Kidney epithelial cell (primary cell): ENCODE results near the gene ARHGEF17. TPM values are rescaled to one million over a fixed set of nuclear protein-coding genes. Genes with fewer than 3 reads are reported as not detected.

Source experiments
- DNase-seq: peaks from one replicate; pipeline ENCODE4 v3.0.0-alpha.2; 2010; ENCODE audit warnings: low read depth
- H3K27me3 ChIP-seq: 2 replicates; pipeline ENCODE4 v1.6.0; 2011; ENCODE audit warnings: low read length; ENCODE audit not compliant: control insufficient read depth, insufficient read depth
- H3K36me3 ChIP-seq: 2 replicates; pipeline ENCODE4 v1.5.1; 2011; ENCODE audit warnings: low read length; ENCODE audit not compliant: control insufficient read depth, insufficient read depth
- H3K4me3 ChIP-seq: 2 replicates; pipeline ENCODE4 v1.5.1; 2011; ENCODE audit warnings: low read depth, mild to moderate bottlenecking, control low read depth, low read length
- CTCF ChIP-seq: IDR thresholded peaks from 2 replicates; pipeline ENCODE4 v1.5.1; 2011; ENCODE audit warnings: mild to moderate bottlenecking, moderate library complexity, low read length, control low read depth, inconsistent platforms; ENCODE audit not compliant: insufficient read depth, poor library complexity, severe bottlenecking
- total RNA-seq: library from RNA; depleted of rRNA; stranded (reverse); fragments of >200 nt; gene quantifications from 2 replicates; pipeline ENCODE4 v1.2.3, GENCODE V29; 2015

ARHGEF17 gene
- total RNA-seq = 25.5 and 31.1 TPM in 2 replicates

GRCh38 chr11:73308003-73308960, at the start of gene ARHGEF17:
TSS of gene ARHGEF17 (plus strand) at chr11:73308276. CDS start at chr11:73308639, 363 bp downstream.
- H3K36me3 ChIP-seq = no peaks in the 10 kb centered on the region
- no peak for TF ChIP-seq CTCF
- peak within 1 kb of the TSS; percentile 75 for H3K4me3 ChIP-seq
- DNase-seq = no peak
- no peaks in the 10 kb centered on the region for H3K27me3 ChIP-seq

GRCh38 chr11:73259406-73260126, 48.5 kb upstream of the ARHGEF17 start:
- no peaks in the 10 kb centered on the region for H3K36me3 ChIP-seq
- DNase-seq = no peak
- H3K27me3 ChIP-seq = no peaks in the 10 kb centered on the region
- no peak overlapping the region for H3K4me3 ChIP-seq
- no peak for TF ChIP-seq CTCF

- H3K27me3 ChIP-seq = no peaks in the 10 kb centered on the region
- no peak for DNase-seq
- TF ChIP-seq CTCF = no peak
- no peaks in the 10 kb centered on the region for H3K36me3 ChIP-seq
- no peak overlapping the region for H3K4me3 ChIP-seq
These were observed 48.0 kb upstream of the ARHGEF17 start for GRCh38 chr11:73260127-73260457.

GRCh38 chr11:73262851-73263495, 45.1 kb upstream of the ARHGEF17 start:
- H3K27me3 ChIP-seq = no peaks in the 10 kb centered on the region
- H3K36me3 ChIP-seq = no peaks in the 10 kb centered on the region
- TF ChIP-seq CTCF = no peak
- H3K4me3 ChIP-seq = no peak overlapping the region
- DNase-seq = no peak

GRCh38 chr11:73263640-73264039, 44.4 kb upstream of the ARHGEF17 start:
- Histone ChIP-seq H3K4me3 (no peak overlapping the region), H3K27me3 (no peaks in the 10 kb centered on the region), H3K36me3 (no peaks in the 10 kb centered on the region)
- no peak for TF ChIP-seq CTCF
- DNase-seq = no peak
